T-cell (primary cell): ENCODE data around the gene DENND2A. TPM values are rescaled to one million over a fixed set of nuclear protein-coding genes. Genes with fewer than 3 reads are reported as not detected.

Experiments used
- ATAC-seq, 4 experiments: fragments of 200-7000 bp in 3 of 4; fragments of 150-1000 bp in 1 of 4; cut with Tn5 transposase; replicated peaks in 1 of 4; 1 replicate in 3 of 4; 2 replicates in 1 of 4; pipeline ENCODE4 v1.10.0; 2021; ENCODE audit warnings: moderate library complexity in 3 of 4, mild to moderate bottlenecking in 2 of 4, moderate number of reproducible peaks in 1 of 4
- CTCF ChIA-PET, 2 donors: fragments of 300-600 bp; sonication (Branson Sonifier 250); formaldehyde crosslinking; loops; one replicate each; lab custom pipeline; 2022; ENCODE audit warnings: antibody characterized with exemption in 2 of 2; lab: Charles Lee
- POLR2A ChIA-PET, 2 donors: fragments of 300-600 bp; sonication (Branson Sonifier 250); formaldehyde crosslinking; loops; one replicate each; lab custom pipeline; 2022; ENCODE audit warnings: antibody characterized with exemption in 2 of 2; lab: Charles Lee
- DNase-seq, 35 experiments: peaks; one replicate each; pipeline versions ENCODE4 v3.0.0 to v3.0.0-alpha.2; 2013 to 2023
- H3K27ac ChIP-seq: one replicate; pipeline ENCODE4 v1.5.1; 2013; ENCODE audit warnings: low read length
- H3K27me3 ChIP-seq, 2 experiments: replicated peaks in 1 of 2; 1 replicate in 1 of 2; 2 replicates in 1 of 2; pipeline versions ENCODE4 v1.6.1 to v1.7.0; 2013; ENCODE audit warnings: low read length in 1 of 2, mixed read lengths in 1 of 2; ENCODE audit not compliant: control insufficient read depth in 2 of 2, insufficient read depth in 2 of 2; ENCODE audit errors: extremely low read depth in 1 of 2
- H3K36me3 ChIP-seq, 2 donors: 1 replicate in 1 of 2; 2 replicates in 1 of 2; pipeline versions ENCODE4 v1.6.1 to v1.7.0; 2013; ENCODE audit warnings: low read length in 1 of 2; ENCODE audit not compliant: control insufficient read depth in 2 of 2, insufficient read depth in 1 of 2; ENCODE audit errors: extremely low read depth in 1 of 2
- H3K4me1 ChIP-seq, 2 experiments: 1 replicate in 1 of 2; 2 replicates in 1 of 2; pipeline versions ENCODE4 v1.6.1 to v1.7.0; 2013; ENCODE audit warnings: low read length in 2 of 2, mixed read lengths in 1 of 2; ENCODE audit not compliant: insufficient read depth in 2 of 2, control insufficient read depth in 1 of 2; ENCODE audit errors: extremely low read depth in 1 of 2
- H3K4me3 ChIP-seq, 2 donors: 1 replicate in 1 of 2; 2 replicates in 1 of 2; pipeline versions ENCODE4 v1.5.1 to v1.7.0; 2013; ENCODE audit warnings: mild to moderate bottlenecking in 2 of 2, low read length in 1 of 2, moderate library complexity in 1 of 2; ENCODE audit not compliant: control insufficient read depth in 1 of 2; ENCODE audit errors: extremely low read depth in 1 of 2
- H3K9me3 ChIP-seq: 2 replicates; pipeline ENCODE4 v1.7.0; 2013
- H3K27ac Mint-ChIP-seq, 2 donors: one replicate each; pipeline ENCODE4 v1.8.0; 2020 to 2021; ENCODE audit warnings: mild to moderate bottlenecking in 2 of 2, mixed read lengths in 2 of 2
- H3K27me3 Mint-ChIP-seq, 2 donors: one replicate each; pipeline ENCODE4 v1.8.0; 2021 to 2022; ENCODE audit warnings: mixed read lengths in 2 of 2
- H3K36me3 Mint-ChIP-seq: one replicate; pipeline ENCODE4 v1.8.0; 2021; ENCODE audit warnings: mixed read lengths
- H3K4me1 Mint-ChIP-seq, 3 donors: one replicate each; pipeline ENCODE4 v1.8.0; 2020 to 2022; ENCODE audit warnings: mixed read lengths in 3 of 3, mild to moderate bottlenecking in 1 of 3
- H3K4me3 Mint-ChIP-seq, 3 donors: one replicate each; pipeline ENCODE4 v1.8.0; 2020 to 2022; ENCODE audit warnings: mild to moderate bottlenecking in 3 of 3, mixed read lengths in 3 of 3, moderate library complexity in 3 of 3
- H3K9me3 Mint-ChIP-seq, 3 donors: one replicate each; pipeline ENCODE4 v1.8.0; 2020 to 2022; ENCODE audit warnings: mixed read lengths in 3 of 3
- WGBS: methylation state at CpG from one replicate; pipeline ENCODE4 v1.1.5; 2013; ENCODE audit warnings: missing lambda C conversion rate; ENCODE audit not compliant: insufficient coverage; 5-methylcytosine and 5-hydroxymethylcytosine counted together
- total RNA-seq, 35 experiments: library from RNA in 6 of 35; stranded (reverse) in 6 of 35; fragments of 120-200 nt in 1 of 35; gene quantifications; one replicate each; pipeline versions ENCODE4 v1.2.1 to v1.2.4 and lab custom pipeline; 2013 to 2026

Gene DENND2A
- total RNA-seq, 5 donors from 2014 or later (not counting 1 experiment from before 2014, with no cell fraction given) = 0.09 TPM; not detected in 4

- Mint-ChIP-seq H3K9me3 (no peaks in the 10 kb centered on the region), H3K36me3 (peaks cover 48% of the 10 kb centered on the region), H3K27me3 (no peaks in the 10 kb centered on the region), H3K4me3 (no peak overlapping the region), H3K27ac (peak overlapping the region in 1 of 2 donors; percentile 53), H3K4me1 (no peaks in the 10 kb centered on the region)
- Histone ChIP-seq H3K4me1 (no peaks in the 10 kb centered on the region), H3K4me3 (no peak overlapping the region), H3K27ac (no peak overlapping the region), H3K9me3 (no peaks in the 10 kb centered on the region), H3K27me3 (no peaks in the 10 kb centered on the region), H3K36me3 (peaks cover 32% of the 10 kb centered on the region in 2 donors)
- ChIA-PET POLR2A (no interaction called here), CTCF (no interaction called here)
- DNase-seq (peak in 1 of 35 experiments; percentile 7), ATAC-seq (no peak)
- WGBS = 98% methylated on average over 20 of the region's 20 CpGs
Observed at GRCh38 chr7:140684066-140684950, 43.7 kb upstream of the DENND2A start.

DNA sequence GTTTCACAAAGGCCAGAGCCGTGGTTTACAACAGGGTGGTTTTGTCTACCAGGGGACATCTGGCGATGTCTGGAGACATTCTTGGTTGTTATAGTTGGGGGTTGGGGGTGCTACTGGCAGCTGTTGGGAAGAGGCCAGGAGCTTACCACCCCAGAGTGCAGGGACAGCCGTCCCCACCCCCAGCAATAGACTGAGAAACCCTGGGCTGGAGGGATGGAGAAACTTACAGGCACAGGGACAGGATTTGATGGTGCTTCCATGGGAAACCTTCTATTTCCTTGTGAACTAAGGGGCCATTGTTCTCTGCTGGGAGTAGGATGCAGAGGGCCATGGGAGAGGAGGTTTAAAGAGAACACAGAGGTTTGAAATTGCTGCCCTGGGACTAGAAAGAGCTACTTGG is 43.0 kb upstream of the DENND2A start:
- ATAC-seq = no peak
- Mint-ChIP-seq H3K4me3 (no peak overlapping the region), H3K27me3 (no peaks in the 10 kb centered on the region), H3K9me3 (no peaks in the 10 kb centered on the region), H3K27ac (no peak overlapping the region), H3K4me1 (no peaks in the 10 kb centered on the region), H3K36me3 (peaks cover 52% of the 10 kb centered on the region)
- ChIA-PET POLR2A (no interaction called here), CTCF (no interaction called here)
- Histone ChIP-seq H3K4me3 (no peak overlapping the region), H3K27me3 (no peaks in the 10 kb centered on the region), H3K4me1 (no peaks in the 10 kb centered on the region), H3K27ac (no peak overlapping the region), H3K9me3 (no peaks in the 10 kb centered on the region), H3K36me3 (peaks cover 29 to 36% of the 10 kb centered on the region in 2 donors)
- peak in 1 of 35 experiments; percentile 1 for DNase-seq
- 91% methylated on average over 2 of the region's 3 CpGs for WGBS

- no peak overlapping the region for H3K4me3 ChIP-seq
- no peaks in the 10 kb centered on the region for H3K9me3 ChIP-seq
- peak in 1 of 35 experiments; percentile 13 for DNase-seq
- no peaks in the 10 kb centered on the region for H3K27me3 ChIP-seq
- no peak for ATAC-seq
- no peaks in the 10 kb centered on the region for H3K9me3 Mint-ChIP-seq
- no peak overlapping the region for H3K4me3 Mint-ChIP-seq
- peaks cover 31 to 36% of the 10 kb centered on the region in 2 donors for H3K36me3 ChIP-seq
- CTCF ChIA-PET = no interaction called here
- H3K4me1 Mint-ChIP-seq = peaks cover 3 to 12% (median 12%) of the 10 kb centered on the region in 3 donors
- no peaks in the 10 kb centered on the region for H3K4me1 ChIP-seq
- POLR2A ChIA-PET = interaction anchor here in 1 of 2 donors (0.6 kb wide), 1 partner anchor 996 kb away, joined by 3 read pairs; no protein-coding TSS in a partner anchor
- 89% methylated on average over 3 of the region's 3 CpGs for WGBS
- H3K36me3 Mint-ChIP-seq = peaks cover 59% of the 10 kb centered on the region
- H3K27me3 Mint-ChIP-seq = no peaks in the 10 kb centered on the region
- no peak overlapping the region for H3K27ac ChIP-seq
- no peak overlapping the region for H3K27ac Mint-ChIP-seq
Observed at GRCh38 chr7:140681766-140682165, 41.2 kb upstream of the DENND2A start.

GRCh38 chr7:140680886-140681285 is 40.3 kb upstream of the DENND2A start:
- Mint-ChIP-seq H3K27me3 (no peaks in the 10 kb centered on the region), H3K4me1 (peaks cover 8 to 18% (median 17%) of the 10 kb centered on the region in 3 donors), H3K27ac (no peak overlapping the region), H3K36me3 (peaks cover 62% of the 10 kb centered on the region), H3K4me3 (no peak overlapping the region), H3K9me3 (no peaks in the 10 kb centered on the region)
- CTCF ChIA-PET = no interaction called here
- H3K36me3 ChIP-seq = peaks cover 33 to 35% of the 10 kb centered on the region in 2 donors
- WGBS = 93% methylated on average over 7 of the region's 7 CpGs
- no peak overlapping the region for H3K27ac ChIP-seq
- ATAC-seq (no peak), DNase-seq (peak in 1 of 35 experiments; percentile 11)
- POLR2A ChIA-PET = interaction anchor here in 1 of 2 donors (0.5 kb wide), 1 partner anchor 15 kb away, joined by 9 read pairs; no protein-coding TSS in a partner anchor
- no peaks in the 10 kb centered on the region for H3K9me3 ChIP-seq
- no peaks in the 10 kb centered on the region for H3K4me1 ChIP-seq
- no peak overlapping the region for H3K4me3 ChIP-seq
- no peaks in the 10 kb centered on the region for H3K27me3 ChIP-seq

- peaks cover 0 to 12% of the 10 kb centered on the region in 2 experiments for H3K4me1 ChIP-seq
- no peak for DNase-seq
- ChIA-PET CTCF (interaction anchor here in 1 of 2 donors (0.7 kb wide), 1 partner anchor 239 kb away, joined by 4 read pairs; no protein-coding TSS in a partner anchor), POLR2A (interaction anchor here in 1 of 2 donors (0.7 kb wide), 1 partner anchor 44 kb away, joined by 3 read pairs; no protein-coding TSS in a partner anchor)
- Mint-ChIP-seq H3K27ac (no peak overlapping the region), H3K4me3 (no peak overlapping the region), H3K9me3 (no peaks in the 10 kb centered on the region), H3K36me3 (peaks cover 61% of the 10 kb centered on the region), H3K27me3 (no peaks in the 10 kb centered on the region), H3K4me1 (peaks cover 24 to 35% (median 31%) of the 10 kb centered on the region in 3 donors)
- ATAC-seq = no peak
- H3K9me3 ChIP-seq = no peaks in the 10 kb centered on the region
- no peak overlapping the region for H3K27ac ChIP-seq
- 90% methylated on average over 3 of the region's 9 CpGs for WGBS
- H3K36me3 ChIP-seq = peaks cover 28 to 37% of the 10 kb centered on the region in 2 donors
- no peak overlapping the region for H3K4me3 ChIP-seq
- no peaks in the 10 kb centered on the region for H3K27me3 ChIP-seq
Observed at GRCh38 chr7:140679186-140679585, 38.6 kb upstream of the DENND2A start.

GRCh38 chr7:140678816-140679130 is 38.2 kb upstream of the DENND2A start:
- Histone ChIP-seq H3K4me1 (peaks cover 0 to 16% of the 10 kb centered on the region in 2 experiments), H3K27me3 (no peaks in the 10 kb centered on the region), H3K4me3 (no peak overlapping the region), H3K9me3 (no peaks in the 10 kb centered on the region), H3K36me3 (peaks cover 24 to 37% of the 10 kb centered on the region in 2 donors), H3K27ac (no peak overlapping the region)
- CTCF ChIA-PET = interaction anchor here in 1 of 2 donors (0.6 kb wide), 2 partner anchors 176 to 1566 kb away, joined by 3 read pairs; no protein-coding TSS in a partner anchor
- Mint-ChIP-seq H3K4me3 (no peak overlapping the region), H3K36me3 (peaks cover 57% of the 10 kb centered on the region), H3K9me3 (no peaks in the 10 kb centered on the region), H3K4me1 (peaks cover 28 to 39% (median 31%) of the 10 kb centered on the region in 3 donors), H3K27ac (no peak overlapping the region), H3K27me3 (no peaks in the 10 kb centered on the region)
- POLR2A ChIA-PET = interaction anchor here in 1 of 2 donors (0.7 kb wide), 1 partner anchor 44 kb away, joined by 3 read pairs; no protein-coding TSS in a partner anchor
- 100% methylated on average over 6 of the region's 7 CpGs for WGBS
- ATAC-seq (no peak), DNase-seq (peak in 1 of 35 experiments; percentile 8)
